Thyroid gland (tissue), 4 donors: Measurements from ENCODE around the gene TMEM143.

ENCODE experiments used
- CTCF ChIP-seq, 6 experiments: fragments of 200-600 bp in 3 of 6; fragments of 450-650 bp in 3 of 6; sonication (generic) in 3 of 6; IDR thresholded peaks; one replicate each; pipeline ENCODE4 v1.5.1; 2016 to 2019; ENCODE audit warnings: antibody characterized with exemption in 6 of 6, mild to moderate bottlenecking in 2 of 6, inconsistent platforms in 1 of 6, moderate library complexity in 1 of 6
- POLR2A ChIP-seq, 2 donors: fragments of 450-650 bp; IDR thresholded peaks; one replicate each; pipeline ENCODE4 v1.6.1; 2017; ENCODE audit warnings: antibody characterized with exemption in 2 of 2, mild to moderate bottlenecking in 2 of 2, moderate library complexity in 1 of 2

- TF ChIP-seq CTCF (IDR thresholded peaks at IDR 0.05), result no peak
- TF ChIP-seq POLR2A (IDR thresholded peaks at IDR 0.05), result no peak
These were observed 9.2 kb upstream of the TMEM143 start for GRCh38 chr19:48372904-48373303.
